GM12874 (cell line): ENCODE data around the gene ASAP2.

Experiments used
- TF ChIP-seq, protein P1 (sequence below): IDR thresholded peaks from 2 replicates; pipeline ENCODE4 v1.5.1; 2011; ENCODE audit warnings: low read depth, mild to moderate bottlenecking, control low read depth, low read length, moderate library complexity; ENCODE audit not compliant: insufficient read depth

ASAP2 gene

DNA sequence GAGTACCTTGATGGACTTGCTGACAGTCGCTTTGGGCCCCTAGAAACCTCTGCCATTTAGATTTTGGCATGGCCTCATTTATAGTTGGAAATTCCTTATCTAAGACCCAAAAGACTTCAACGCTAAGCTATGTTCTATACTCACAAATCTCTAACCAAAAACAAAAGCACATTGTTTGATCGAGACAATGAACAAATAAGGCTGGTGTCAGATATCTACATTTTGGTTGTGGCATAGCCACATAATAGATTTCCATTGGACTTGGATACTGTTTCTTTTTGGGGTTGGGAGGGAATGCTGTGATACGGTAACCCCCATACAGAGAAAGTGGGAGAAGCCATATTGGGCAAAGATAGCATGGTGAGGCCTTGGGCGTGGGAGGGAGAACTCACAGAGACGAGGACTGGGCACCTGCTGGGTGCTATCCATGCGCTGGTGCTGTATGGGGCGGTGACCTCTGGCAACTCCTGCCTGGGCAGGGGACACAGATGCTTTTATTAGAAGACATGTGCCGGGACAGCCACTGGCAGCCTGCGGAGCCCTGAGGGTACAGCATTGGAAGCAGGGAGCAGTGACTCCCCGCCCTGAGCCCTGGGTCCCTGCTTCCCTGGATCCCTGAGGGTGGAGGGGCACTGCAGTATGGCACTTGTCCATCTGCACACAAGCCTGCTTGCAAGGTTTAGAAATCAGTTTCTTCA is 97.1 kb downstream of the ASAP2 start:
- TF ChIP-seq, protein P1, sequence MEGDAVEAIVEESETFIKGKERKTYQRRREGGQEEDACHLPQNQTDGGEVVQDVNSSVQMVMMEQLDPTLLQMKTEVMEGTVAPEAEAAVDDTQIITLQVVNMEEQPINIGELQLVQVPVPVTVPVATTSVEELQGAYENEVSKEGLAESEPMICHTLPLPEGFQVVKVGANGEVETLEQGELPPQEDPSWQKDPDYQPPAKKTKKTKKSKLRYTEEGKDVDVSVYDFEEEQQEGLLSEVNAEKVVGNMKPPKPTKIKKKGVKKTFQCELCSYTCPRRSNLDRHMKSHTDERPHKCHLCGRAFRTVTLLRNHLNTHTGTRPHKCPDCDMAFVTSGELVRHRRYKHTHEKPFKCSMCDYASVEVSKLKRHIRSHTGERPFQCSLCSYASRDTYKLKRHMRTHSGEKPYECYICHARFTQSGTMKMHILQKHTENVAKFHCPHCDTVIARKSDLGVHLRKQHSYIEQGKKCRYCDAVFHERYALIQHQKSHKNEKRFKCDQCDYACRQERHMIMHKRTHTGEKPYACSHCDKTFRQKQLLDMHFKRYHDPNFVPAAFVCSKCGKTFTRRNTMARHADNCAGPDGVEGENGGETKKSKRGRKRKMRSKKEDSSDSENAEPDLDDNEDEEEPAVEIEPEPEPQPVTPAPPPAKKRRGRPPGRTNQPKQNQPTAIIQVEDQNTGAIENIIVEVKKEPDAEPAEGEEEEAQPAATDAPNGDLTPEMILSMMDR = no peak

DNA sequence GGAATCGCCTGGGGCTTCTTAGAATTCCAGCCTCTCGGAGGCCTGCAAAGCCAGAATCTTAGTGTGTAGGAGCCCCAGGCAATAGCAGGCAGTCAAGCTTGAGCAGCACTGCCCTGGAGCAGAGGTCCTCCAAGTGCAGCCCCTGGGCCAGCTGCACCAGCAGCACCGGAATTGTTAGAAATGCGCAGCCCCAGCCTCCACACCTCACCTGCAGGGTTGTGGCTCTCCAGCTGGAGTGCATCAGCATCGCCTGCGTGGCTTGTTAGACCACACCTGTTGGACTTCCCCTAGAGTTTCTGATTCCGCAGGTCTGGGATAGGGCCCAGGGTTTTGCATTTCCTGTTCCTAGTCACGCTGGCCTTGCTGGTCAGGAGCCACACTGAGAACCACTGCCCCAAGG is 100.3 kb downstream of the ASAP2 start:
- TF ChIP-seq, protein P1 = no peak

DNA sequence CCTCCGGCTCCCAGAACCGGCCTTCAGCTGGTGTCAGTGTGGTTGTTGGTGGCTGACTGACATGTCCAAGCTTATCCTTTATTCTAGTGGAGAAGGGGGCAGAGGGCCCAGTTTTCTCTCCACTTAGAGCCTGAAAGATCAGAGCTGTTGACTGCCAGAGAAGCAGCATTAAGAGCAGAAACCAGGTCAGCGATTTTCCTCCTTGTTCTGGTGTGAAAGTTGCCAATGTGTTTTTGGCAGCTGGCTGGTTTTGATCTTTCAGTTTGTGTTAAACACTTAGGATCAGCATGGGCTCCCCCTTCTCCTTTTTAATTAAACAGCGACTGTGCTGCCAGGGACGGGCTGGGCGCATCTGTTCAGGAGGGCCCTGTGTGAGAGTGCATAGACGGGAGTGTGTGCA is 100.9 kb downstream of the ASAP2 start:
- TF ChIP-seq, protein P1 = no peak

DNA sequence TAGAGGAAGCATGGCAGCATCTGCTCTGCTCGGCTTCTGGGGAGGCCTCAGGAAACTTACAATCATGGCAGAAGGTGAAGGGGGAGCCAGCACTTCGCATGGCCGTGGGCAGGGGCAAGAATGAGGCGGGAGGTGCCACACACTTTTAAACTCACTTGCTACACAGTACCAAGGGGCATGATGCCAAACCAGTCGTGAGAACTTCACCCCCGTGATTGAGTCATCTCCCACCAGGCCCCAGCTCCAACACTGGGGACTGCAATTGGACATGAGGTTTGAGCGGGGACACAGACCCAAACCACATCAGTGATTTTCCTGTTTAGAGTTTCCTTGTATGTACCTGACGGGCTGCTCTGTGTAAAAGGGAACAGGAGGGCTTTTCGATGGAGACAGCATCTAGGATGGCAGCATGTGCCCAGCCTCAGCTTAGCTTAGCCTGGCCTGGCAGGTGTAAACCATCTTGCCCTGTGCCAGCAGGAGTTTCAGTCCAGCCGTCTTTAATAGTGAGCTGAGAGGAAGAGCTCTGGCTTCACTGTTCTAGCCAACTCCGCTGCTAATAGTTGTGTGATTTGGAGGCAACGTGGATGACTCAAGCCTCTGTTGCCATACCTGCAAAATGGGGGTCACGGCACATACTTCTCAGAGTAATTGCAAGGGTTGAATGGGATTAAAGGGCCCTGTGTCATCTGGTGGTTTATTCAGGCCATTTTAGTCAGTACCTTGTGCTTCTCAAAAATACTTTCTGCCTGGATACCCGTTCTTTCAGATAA is 101.8 kb downstream of the ASAP2 start:
- TF ChIP-seq, protein P1 = no peak

DNA sequence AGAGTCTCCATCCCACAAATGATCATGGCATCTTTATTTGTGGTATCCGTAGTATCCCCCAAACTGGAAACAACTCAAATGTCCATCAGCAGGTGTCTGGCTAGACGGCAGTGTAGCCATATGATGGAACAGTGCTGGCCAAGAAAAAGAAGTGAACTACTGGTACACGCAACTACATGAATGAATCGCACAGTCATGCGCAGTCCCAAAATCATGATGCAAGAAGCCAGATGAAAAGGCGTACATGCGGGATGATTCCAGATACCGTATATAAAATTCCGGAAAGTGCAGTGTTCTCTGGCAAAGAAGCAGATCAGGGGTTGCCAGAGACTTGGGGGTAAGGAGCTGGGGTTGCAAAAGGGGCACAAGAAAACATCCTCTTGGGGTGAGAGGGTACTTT is 102.5 kb downstream of the ASAP2 start:
- TF ChIP-seq, protein P1 = no peak

DNA sequence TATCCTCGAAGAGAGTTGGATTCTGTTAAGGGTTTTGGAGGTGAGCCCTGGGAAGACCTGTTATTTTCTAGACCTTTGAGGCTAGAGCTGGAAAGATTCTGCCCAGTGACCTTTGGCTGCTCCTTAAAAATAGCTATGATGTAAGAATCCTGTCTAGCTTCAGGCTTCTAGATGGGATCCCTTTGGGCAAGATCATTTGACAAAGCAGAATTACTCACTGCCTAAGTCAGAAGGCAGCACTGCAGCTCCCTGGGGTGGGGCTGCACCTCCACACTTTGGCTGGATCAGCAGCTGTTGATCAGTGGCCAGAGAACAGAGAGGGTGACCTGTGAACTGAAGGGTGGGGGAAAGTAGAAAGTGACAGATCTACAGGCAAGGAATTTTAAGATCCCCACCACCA is 103.8 kb downstream of the ASAP2 start:
- TF ChIP-seq, protein P1 = no peak

DNA sequence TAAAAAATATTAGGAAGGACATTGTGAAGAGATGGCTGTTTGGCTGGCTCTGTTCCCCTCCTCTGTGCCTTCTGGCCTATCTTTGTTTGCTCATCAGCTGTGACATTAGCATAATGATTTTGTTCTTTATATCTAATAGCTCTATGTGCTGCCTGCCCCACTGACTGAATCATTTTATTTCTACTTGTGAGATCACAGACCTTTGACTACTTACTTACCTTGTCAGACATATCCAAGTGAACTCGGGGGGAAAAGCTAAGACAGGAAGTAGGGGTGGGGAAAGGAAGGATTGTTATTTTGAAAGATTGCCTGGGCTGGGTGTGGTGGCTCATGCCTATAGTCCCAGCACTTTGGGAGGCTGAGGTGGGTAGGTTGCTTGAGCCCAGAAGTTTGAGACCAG is 104.2 kb downstream of the ASAP2 start:
- TF ChIP-seq, protein P1 = no peak
